H9 (cell line): Measurements from ENCODE around the gene TMEM132C. TPM values are rescaled to one million over a fixed set of nuclear protein-coding genes. Genes with fewer than 3 reads are reported as not detected.

ENCODE experiments used
- DNase-seq: peaks from one replicate; pipeline ENCODE4 v3.0.0-alpha.2; 2017
- H2AFZ ChIP-seq: one replicate; pipeline ENCODE4 v1.6.1; 2013; ENCODE audit warnings: mild to moderate bottlenecking, low read length, control low read depth, moderate library complexity
- H2AK5ac ChIP-seq: 2 replicates; pipeline ENCODE4 v1.6.1; 2013; ENCODE audit warnings: low read length, control low read depth, mixed read lengths; ENCODE audit not compliant: insufficient read length
- H2BK120ac ChIP-seq: one replicate; pipeline ENCODE4 v1.6.1; 2013; ENCODE audit warnings: low read depth, mild to moderate bottlenecking, low read length, control low read depth, inconsistent platforms; ENCODE audit not compliant: poor library complexity, severe bottlenecking
- H2BK12ac ChIP-seq: 2 replicates; pipeline ENCODE4 v1.6.1; 2013; ENCODE audit warnings: low read length, control low read depth, mixed read lengths, low read depth; ENCODE audit not compliant: insufficient read length
- H2BK15ac ChIP-seq: 2 replicates; pipeline ENCODE4 v1.6.1; 2013; ENCODE audit warnings: low read depth, low read length, control low read depth
- H2BK20ac ChIP-seq: one replicate; pipeline ENCODE4 v1.6.1; 2013; ENCODE audit warnings: low read depth, mild to moderate bottlenecking, low read length, control low read depth, inconsistent platforms; ENCODE audit not compliant: poor library complexity, severe bottlenecking
- H2BK5ac ChIP-seq: 2 replicates; pipeline ENCODE4 v1.6.1; 2013; ENCODE audit warnings: low read length, control low read depth, mixed read lengths; ENCODE audit not compliant: insufficient read length
- H3K14ac ChIP-seq: 2 replicates; pipeline ENCODE4 v1.6.1; 2013; ENCODE audit warnings: low read length, control low read depth; ENCODE audit not compliant: insufficient read depth
- H3K18ac ChIP-seq: 2 replicates; pipeline ENCODE4 v1.6.1; 2013; ENCODE audit warnings: low read depth, mild to moderate bottlenecking, mixed read lengths, low read length, control low read depth; ENCODE audit not compliant: insufficient read length
- H3K23ac ChIP-seq: 2 replicates; pipeline ENCODE4 v1.6.1; 2013; ENCODE audit warnings: low read length, control low read depth, mixed read lengths, low read depth; ENCODE audit not compliant: insufficient read length
- H3K23me2 ChIP-seq: 2 replicates; pipeline ENCODE4 v1.6.1; 2013; ENCODE audit warnings: low read depth, mild to moderate bottlenecking, mixed read lengths, low read length, control low read depth; ENCODE audit not compliant: insufficient read length, poor library complexity, severe bottlenecking
- H3K27ac ChIP-seq: 2 replicates; pipeline ENCODE4 v1.5.1; 2013; ENCODE audit warnings: low read length, control low read depth, mixed read lengths, low read depth; ENCODE audit not compliant: insufficient read length
- H3K27me3 ChIP-seq: 2 replicates; pipeline ENCODE4 v1.6.1; 2013; ENCODE audit warnings: low read length, control low read depth, inconsistent platforms; ENCODE audit not compliant: insufficient read depth
- H3K4ac ChIP-seq: 2 replicates; pipeline ENCODE4 v1.6.1; 2013; ENCODE audit warnings: low read depth, mild to moderate bottlenecking, control low read depth, inconsistent platforms, low read length, moderate library complexity
- H3K4me1 ChIP-seq: 2 replicates; pipeline ENCODE4 v1.6.1; 2013; ENCODE audit warnings: low read length, control low read depth, inconsistent platforms; ENCODE audit not compliant: insufficient read depth
- H3K4me2 ChIP-seq: 2 replicates; pipeline ENCODE4 v1.6.1; 2013; ENCODE audit warnings: low read length, control low read depth, mixed read lengths; ENCODE audit not compliant: insufficient read length, insufficient read depth
- H3K56ac ChIP-seq: 2 replicates; pipeline ENCODE4 v1.6.1; 2013; ENCODE audit warnings: low read depth, mild to moderate bottlenecking, mixed read lengths, low read length, control low read depth; ENCODE audit not compliant: insufficient read length
- H3K79me1 ChIP-seq: 2 replicates; pipeline ENCODE4 v1.6.1; 2013; ENCODE audit warnings: low read depth, mild to moderate bottlenecking, moderate library complexity, low read length, control low read depth, inconsistent platforms; ENCODE audit not compliant: insufficient read depth, poor library complexity, severe bottlenecking
- H3K79me2 ChIP-seq: 2 replicates; pipeline ENCODE4 v1.6.1; 2013; ENCODE audit warnings: low read length, control low read depth, inconsistent platforms; ENCODE audit not compliant: insufficient read depth
- H3K9ac ChIP-seq: 2 replicates; pipeline ENCODE4 v1.6.1; 2013; ENCODE audit warnings: low read length, control low read depth, mixed read lengths; ENCODE audit not compliant: insufficient read length; ENCODE audit errors: extremely low read depth
- H3K9me3 ChIP-seq: one replicate; pipeline ENCODE4 v1.6.1; 2013; ENCODE audit warnings: low read depth, low read length, inconsistent platforms; ENCODE audit not compliant: control insufficient read depth
- H3T11ph ChIP-seq: one replicate; pipeline ENCODE4 v1.6.1; 2013; ENCODE audit warnings: mild to moderate bottlenecking, low read length, control low read depth, inconsistent platforms
- H4K20me1 ChIP-seq: one replicate; pipeline ENCODE4 v1.6.1; 2013; ENCODE audit not compliant: control insufficient read depth, insufficient read length, insufficient read depth
- H4K5ac ChIP-seq: 2 replicates; pipeline ENCODE4 v1.6.1; 2013; ENCODE audit warnings: low read depth, mild to moderate bottlenecking, mixed read lengths, low read length, control low read depth; ENCODE audit not compliant: insufficient read length
- H4K8ac ChIP-seq: replicated peaks from 2 replicates; pipeline ENCODE4 v1.6.1; 2013; ENCODE audit warnings: low read length, control low read depth, mixed read lengths, low read depth; ENCODE audit not compliant: insufficient read length
- H4K91ac ChIP-seq: 2 replicates; pipeline ENCODE4 v1.6.1; 2013; ENCODE audit warnings: low read depth, mild to moderate bottlenecking, moderate library complexity, mixed read lengths, low read length, control low read depth; ENCODE audit not compliant: insufficient read length
- H3K27ac Mint-ChIP-seq, 3 experiments: 2 replicates in 2 of 3; 3 replicates in 1 of 3; pipeline ENCODE4 v1.8.0; 2020 to 2021; ENCODE audit warnings: mixed read lengths in 3 of 3, mild to moderate bottlenecking in 1 of 3, moderate library complexity in 1 of 3
- H3K27me3 Mint-ChIP-seq: 2 replicates; pipeline ENCODE4 v1.8.0; 2021; ENCODE audit warnings: low read depth, mild to moderate bottlenecking, moderate library complexity, mixed read lengths
- H3K36me3 Mint-ChIP-seq, 3 experiments: 2 replicates in 2 of 3; 3 replicates in 1 of 3; pipeline ENCODE4 v1.8.0; 2020 to 2021; ENCODE audit warnings: low read depth in 3 of 3, mixed read lengths in 3 of 3; ENCODE audit not compliant: insufficient read depth in 1 of 3
- H3K4me1 Mint-ChIP-seq, 2 experiments: 2 replicates each; pipeline ENCODE4 v1.8.0; 2020; ENCODE audit warnings: mixed read lengths in 2 of 2
- H3K4me3 Mint-ChIP-seq, 2 experiments: 2 replicates in 1 of 2; 3 replicates in 1 of 2; pipeline ENCODE4 v1.8.0; 2020 to 2021; ENCODE audit warnings: mild to moderate bottlenecking in 2 of 2, mixed read lengths in 2 of 2, moderate library complexity in 1 of 2
- H3K9me3 Mint-ChIP-seq, 2 experiments: 2 replicates in 1 of 2; 3 replicates in 1 of 2; pipeline ENCODE4 v1.8.0; 2020; ENCODE audit warnings: mild to moderate bottlenecking in 2 of 2, mixed read lengths in 2 of 2, moderate library complexity in 1 of 2
- CTCF ChIP-seq: fragments of 200-600 bp; sonication (generic); conservative IDR thresholded peaks from 3 replicates; pipeline ENCODE4 v1.8.0; 2021; ENCODE audit warnings: antibody characterized with exemption, mild to moderate bottlenecking
- WGBS: extraction: QIAGEN DNeasy Blood & Tissue Kit; methylation state at CpG from one replicate; pipeline ENCODE4 v1.1.7; 2013; ENCODE audit warnings: missing lambda C conversion rate, low lambda C conversion rate, mixed read lengths; ENCODE audit not compliant: insufficient read length; ENCODE audit errors: extremely low coverage; 5-methylcytosine and 5-hydroxymethylcytosine counted together
- total RNA-seq: library from RNA; stranded (reverse); gene quantifications from 2 replicates; pipeline ENCODE4 v1.2.1, GENCODE V29; 2021

Gene TMEM132C
- total RNA-seq, 1 experiment from 2014 or later = 0.22 TPM

GRCh38 chr12:128652136-128652751 lies 385.3 kb downstream of the TMEM132C start:
- no peak overlapping the region for H3K4me3 Mint-ChIP-seq
- H3K9ac ChIP-seq = no peak overlapping the region
- no peak overlapping the region for H2BK15ac ChIP-seq
- H3K56ac ChIP-seq = no peak overlapping the region
- no peak overlapping the region for H3T11ph ChIP-seq
- DNase-seq = no peak
- H4K20me1 ChIP-seq = no peaks in the 10 kb centered on the region
- no peak overlapping the region for H2BK20ac ChIP-seq
- no peaks in the 10 kb centered on the region for H3K23me2 ChIP-seq
- no peak for TF ChIP-seq CTCF
- H3K18ac ChIP-seq = no peak overlapping the region
- no peaks in the 10 kb centered on the region for H3K4me1 ChIP-seq
- H3K27me3 Mint-ChIP-seq = peaks cover 30% of the 10 kb centered on the region
- H3K4me2 ChIP-seq = no peak overlapping the region
- H3K27me3 ChIP-seq = no peaks in the 10 kb centered on the region
- H3K4me1 Mint-ChIP-seq = peaks cover 3 to 13% of the 10 kb centered on the region in 2 experiments; a peak in 3 of 4 replicates
- no peak overlapping the region for H4K5ac ChIP-seq
- no peak overlapping the region for H3K23ac ChIP-seq
- no peak overlapping the region for H2BK5ac ChIP-seq
- peaks cover 4% of the 10 kb centered on the region in 2 experiments; a peak in 3 of 5 replicates for H3K9me3 Mint-ChIP-seq
- no peak overlapping the region for H2BK12ac ChIP-seq
- H3K27ac ChIP-seq = no peak overlapping the region
- H3K14ac ChIP-seq = no peak overlapping the region
- no peaks in the 10 kb centered on the region for H3K79me2 ChIP-seq
- H2AK5ac ChIP-seq = no peak overlapping the region
- no peak overlapping the region for H3K4ac ChIP-seq
- no peak overlapping the region for H2AFZ ChIP-seq
- H4K8ac ChIP-seq = no peak overlapping the region
- no peaks in the 10 kb centered on the region for H3K9me3 ChIP-seq
- peaks cover 0 to 4% (median 0%) of the 10 kb centered on the region in 3 experiments; a peak in 3 of 7 replicates for H3K36me3 Mint-ChIP-seq
- WGBS = no CpG with 5 or more reads among the region's 17 CpGs
- no peak overlapping the region for H3K27ac Mint-ChIP-seq
- no peaks in the 10 kb centered on the region for H3K79me1 ChIP-seq
- H4K91ac ChIP-seq = no peak overlapping the region
- H2BK120ac ChIP-seq = no peak overlapping the region
